HG03139 (cell line): Measurements from ENCODE around the gene FBXW4.

Experiments
- ATAC-seq: cut with Tn5 transposase; IDR thresholded peaks from one replicate; pipeline ENCODE4 v1.9.1; 2021; ENCODE audit not compliant: unreplicated experiment

The FBXW4 gene

DNA sequence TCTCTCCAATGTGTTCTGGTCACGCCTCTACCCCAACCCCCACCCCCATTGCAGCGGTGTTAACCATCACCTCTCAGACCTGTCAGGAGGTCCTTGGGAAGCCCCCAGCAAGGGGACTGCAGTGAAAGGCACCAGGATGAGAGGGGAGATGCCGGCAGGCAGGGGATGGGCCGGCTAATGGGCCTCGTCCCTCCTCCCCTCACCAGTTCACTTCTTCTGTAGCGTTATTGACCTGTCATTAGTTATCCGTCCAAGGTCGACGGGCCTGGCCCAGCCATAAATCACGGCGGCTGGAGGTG, 125.7 kb downstream of the FBXW4 start:
- no peak for ATAC-seq

DNA sequence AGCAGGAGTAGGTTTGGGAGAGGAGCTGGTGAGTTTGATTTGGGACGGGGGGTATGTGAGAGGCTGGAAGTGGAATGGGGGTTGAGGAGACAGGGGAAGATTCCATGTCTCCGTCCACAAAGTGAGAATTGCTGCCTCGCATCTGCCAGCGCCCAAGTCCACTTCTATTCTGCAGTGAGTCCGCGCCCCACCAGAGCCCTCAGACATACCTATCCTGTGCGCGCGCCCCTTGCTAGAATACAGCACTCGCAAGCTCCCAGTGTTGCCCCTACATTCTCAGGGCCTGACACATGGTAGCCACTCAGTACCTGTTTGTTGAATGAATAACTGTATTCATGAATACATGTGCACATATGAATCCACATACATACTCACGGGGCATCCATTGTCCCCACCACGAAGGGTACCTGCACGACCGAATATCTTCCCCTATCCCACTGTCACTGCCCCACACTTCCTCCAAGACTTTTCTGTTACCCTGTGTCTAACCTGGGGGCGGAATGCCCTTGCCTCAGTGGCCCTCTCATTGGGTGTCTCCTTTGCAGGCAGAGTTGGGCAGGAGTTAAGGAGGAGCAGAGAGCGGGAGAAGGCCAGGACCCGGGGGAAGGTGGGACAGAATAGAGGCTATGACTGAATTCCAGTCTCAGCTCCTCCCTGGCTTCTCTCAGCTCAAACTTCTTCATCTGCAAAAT, 126.8 kb downstream of the FBXW4 start:
- ATAC-seq: no peak

DNA sequence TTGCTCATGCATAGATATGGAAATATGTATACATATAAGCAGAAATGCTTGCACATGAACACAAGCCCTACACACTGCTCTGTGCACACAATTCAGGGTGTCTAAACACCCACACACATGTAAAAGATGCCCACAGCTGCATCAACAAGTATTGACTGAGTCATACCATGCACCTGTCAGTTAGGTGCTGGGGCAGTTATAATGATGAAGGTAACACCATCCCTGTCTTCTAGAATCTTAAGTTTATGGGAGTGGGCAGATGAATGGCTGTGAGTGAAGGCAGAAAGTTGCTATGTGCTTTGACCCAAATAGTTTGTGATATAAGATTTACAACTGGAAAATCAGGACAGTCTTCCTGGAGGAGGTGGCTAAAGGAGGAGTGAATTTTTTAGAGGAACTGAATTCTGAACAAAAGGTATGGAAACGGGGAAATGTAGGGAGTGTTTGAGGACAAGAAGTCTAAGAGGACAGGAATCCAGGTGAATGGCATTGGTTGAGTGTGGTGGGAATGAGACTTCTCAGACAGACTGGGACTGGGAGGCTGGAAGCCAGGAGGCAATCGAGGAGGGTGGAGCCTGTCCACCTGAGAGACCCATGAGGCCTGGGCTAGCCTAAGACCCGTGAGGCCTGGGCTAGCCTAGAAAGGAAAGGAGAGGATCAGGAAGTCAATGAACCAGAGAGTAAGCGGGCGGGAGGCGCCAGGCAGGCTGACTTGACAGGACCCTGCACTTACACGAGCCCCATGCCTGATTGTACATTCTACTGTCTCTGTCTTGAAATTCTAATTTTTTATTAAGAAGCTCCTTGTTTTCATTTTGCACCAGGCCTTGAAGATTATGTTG, 127.6 kb downstream of the FBXW4 start:
- no peak for ATAC-seq

DNA sequence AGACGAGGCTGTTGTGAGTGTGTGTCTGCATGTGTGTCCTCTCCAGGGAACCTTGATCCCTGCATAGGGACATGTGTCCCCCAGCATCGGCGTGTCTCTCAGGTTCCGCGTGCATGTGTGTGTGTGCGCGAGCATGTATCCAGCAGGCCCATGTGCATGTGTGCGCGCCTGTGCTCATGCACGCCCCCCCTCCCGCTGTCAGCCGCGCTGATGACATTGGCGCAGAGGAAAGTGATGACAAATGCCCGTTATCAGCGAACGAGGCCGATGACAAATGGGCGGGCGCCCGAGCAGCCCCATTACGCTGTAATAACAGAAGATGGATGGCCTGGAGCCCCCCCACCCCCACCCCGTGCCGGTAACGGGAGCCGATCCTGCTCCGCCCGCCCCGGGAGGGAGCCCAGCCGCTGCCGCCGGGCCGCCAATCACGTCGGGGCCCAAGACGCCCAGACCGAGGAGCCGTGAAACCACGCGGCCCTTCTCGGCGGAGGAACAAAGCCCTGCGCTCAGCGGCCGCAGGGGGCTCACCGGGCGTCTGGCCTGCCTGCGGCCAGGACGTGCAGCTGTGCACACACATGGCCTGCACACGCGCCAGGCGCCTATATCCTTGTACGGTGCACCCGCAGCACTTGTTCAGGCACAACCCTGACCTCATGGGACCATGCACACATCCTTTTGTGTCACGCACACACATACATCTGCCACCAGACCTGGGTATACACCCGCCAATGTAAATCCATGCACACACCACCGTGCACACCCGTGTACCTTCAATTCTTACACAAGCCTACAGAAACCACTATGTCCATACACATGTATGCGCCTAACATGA, 128.4 kb downstream of the FBXW4 start:
- ATAC-seq: no peak

DNA sequence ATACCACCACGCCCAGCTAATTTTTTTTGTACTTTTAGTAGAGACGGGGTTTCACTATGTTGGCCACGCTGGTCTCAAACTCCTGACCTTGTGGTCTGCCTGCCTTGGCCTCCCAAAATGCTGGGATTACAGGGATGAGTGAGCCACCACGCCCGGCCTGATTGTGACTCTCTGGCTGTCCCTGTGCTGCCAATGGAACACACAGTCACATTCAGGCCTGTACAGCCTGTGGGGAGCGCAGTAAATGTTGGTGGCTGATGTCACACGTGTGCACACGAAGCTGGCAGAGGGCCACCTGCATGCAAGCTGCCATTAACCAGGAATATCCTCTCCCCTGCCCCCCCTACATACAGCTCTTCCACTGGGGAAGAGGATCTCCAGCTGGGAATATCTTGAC, 129.0 kb downstream of the FBXW4 start:
- ATAC-seq: no peak

DNA sequence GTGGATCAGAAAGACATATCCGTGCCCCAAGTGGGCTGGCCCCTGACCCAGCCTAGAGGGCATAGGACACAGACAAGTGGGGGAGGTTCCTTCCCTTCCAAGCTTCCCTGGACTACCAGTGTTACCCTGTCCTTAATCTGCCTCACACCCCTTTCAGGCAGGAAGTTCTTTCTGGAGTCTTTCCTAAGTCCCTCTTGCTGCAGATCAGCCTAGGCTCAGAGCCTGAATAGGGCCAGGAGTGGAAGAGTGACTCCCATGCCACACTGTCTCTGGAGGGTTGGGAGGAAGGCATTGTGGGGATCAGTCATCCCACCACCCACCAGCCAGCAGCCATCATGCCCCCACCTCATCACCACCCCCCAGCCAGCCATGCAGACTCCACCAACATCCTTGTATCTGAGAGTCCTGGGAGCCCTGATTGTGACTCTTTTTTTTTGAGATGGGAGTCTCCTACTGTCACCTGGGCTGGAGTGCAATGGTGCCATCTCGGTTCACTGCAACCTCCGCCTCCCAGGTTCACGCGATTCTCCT, 129.5 kb downstream of the FBXW4 start:
- no peak for ATAC-seq

DNA sequence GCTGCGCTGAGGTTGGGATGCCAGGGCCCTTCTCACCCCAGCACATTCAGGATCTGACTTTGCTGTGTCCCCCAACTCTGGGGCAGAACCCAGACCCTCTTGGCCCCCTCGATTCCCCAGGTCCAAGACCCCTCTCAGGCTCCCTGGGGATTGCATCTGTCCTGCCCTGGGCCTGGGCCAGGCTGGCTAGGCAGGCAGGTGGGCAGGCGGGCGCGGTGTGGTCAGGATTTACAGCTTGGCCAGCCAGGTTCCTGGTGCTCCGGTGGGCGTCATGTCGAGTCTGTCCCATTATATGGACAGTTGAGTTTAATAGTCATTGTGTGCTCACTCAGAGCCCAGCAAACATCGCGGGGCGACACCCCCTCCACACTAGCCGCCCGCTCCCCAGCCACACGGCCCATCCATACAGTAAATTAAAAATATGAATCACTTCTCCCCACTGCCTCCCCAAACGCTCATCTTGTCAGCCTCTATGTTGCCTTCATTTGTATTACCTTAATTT, 130.4 kb downstream of the FBXW4 start:
- ATAC-seq: no peak

DNA sequence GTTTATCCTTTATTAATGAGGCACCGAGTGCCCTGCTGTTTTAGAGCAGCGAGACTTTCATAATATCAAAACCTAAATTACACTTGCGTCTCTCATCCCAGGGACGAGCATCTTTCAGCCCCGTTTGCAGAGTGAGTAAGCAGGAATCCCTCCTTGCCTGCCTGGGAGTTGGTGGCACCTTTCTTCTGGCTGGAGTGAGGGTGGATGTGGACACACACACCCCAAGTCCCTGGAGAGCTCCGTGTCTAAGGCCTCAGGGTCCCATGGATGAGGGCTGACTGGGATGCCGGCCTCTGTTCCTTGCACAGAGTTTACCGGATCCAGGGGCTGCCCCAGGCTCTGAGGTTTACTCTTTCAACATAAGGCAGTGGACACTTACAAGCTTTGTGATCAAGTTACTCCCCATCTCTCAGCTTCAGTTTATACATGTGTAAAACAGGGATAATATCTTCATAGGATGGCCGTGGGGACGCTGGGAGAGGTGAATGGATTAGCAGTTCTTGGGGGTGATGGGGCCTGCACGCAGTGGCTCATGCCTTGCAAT, 131.4 kb downstream of the FBXW4 start:
- ATAC-seq: no peak

DNA sequence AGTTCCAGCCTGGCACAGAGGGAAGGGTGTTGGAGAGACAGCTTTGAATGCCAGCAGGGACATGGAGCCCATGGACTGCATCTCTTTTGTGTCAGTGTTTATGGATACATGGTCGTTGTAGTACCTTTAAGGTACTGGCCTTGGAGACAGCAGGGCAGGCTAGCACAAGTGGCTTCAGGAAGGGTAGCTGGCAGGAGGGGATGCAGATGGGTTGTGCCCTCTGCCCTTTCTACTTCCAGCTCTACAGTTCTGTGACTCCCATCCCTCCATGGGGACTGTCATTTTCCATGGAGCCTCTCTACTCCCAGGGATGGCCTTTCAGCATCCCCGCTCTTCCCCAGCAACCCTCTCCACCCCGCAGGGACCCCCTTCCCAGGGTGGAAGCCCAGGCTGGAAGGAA, 132.0 kb downstream of the FBXW4 start:
- no peak for ATAC-seq

DNA sequence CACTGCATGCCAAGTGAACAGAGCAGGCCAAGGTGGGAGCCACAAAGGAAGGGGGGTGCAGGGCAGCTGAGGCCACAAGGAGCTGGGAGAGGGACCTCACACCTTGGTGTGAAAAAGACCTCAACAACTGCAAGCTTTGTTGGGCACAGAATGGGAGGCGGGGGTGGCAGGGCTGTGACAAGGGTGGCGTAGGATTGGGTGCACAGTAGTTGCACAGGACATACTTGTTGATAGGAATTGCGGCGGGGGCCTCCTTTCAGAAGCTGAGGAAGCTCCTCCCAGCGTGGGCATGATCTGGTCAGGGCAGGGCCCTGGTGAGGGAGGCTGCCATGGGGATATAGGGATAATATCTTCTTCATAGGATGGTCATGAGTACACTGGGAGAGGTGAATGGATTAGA, 132.7 kb downstream of the FBXW4 start:
- ATAC-seq: no peak

DNA sequence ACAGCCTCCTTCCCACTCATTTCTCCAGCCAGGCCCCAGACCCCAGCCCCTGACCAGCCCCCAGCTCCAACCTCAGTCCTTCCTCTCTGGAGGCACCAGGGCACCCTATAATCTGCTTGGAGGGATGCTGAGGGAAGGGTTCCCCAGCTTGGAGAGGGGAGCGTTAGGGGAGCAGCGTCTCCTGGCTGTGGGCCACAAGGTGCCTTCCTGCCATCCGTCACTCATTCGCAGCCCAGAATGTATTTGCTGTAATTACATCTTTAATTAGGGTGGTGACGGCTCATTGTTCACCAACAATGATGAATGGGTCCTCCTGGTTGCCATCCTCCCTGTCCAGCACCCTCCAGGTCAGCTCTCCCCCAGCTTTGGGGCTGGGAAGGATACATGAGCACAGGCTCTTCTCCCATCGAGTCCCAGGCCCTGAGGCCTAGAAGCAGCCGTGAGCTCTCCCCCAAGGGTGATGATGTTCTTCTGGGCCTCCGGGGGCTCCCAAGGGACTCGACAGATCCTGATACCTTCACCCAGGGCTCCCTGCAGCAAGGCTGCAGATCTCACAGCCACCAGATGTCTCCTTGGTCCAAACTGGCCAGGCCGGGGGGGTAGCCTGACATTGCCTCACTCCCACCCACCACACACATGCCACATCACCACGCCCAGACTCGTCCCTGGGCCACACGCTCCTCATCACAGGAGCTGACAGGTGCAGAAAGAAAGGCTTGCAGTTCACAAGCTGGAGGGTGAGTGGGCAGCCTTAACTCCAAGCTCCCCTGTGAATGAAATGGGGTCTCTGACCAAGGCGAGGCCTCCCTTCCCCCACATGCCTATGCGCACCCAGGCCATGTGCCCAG, 133.7 kb downstream of the FBXW4 start:
- ATAC-seq: no peak
